Measurements from ENCODE around the gene C1orf159. TPM values are rescaled to one million over a fixed set of nuclear protein-coding genes. Genes with fewer than 3 reads are reported as not detected.

C1orf159 gene
- total and polyA plus RNA-seq, 10 of the 15 experiments (the other 5 are each of a cell fraction or from before 2014, with no cell fraction given), result 0.11 to 23.4 (median 8.0) TPM

DNA sequence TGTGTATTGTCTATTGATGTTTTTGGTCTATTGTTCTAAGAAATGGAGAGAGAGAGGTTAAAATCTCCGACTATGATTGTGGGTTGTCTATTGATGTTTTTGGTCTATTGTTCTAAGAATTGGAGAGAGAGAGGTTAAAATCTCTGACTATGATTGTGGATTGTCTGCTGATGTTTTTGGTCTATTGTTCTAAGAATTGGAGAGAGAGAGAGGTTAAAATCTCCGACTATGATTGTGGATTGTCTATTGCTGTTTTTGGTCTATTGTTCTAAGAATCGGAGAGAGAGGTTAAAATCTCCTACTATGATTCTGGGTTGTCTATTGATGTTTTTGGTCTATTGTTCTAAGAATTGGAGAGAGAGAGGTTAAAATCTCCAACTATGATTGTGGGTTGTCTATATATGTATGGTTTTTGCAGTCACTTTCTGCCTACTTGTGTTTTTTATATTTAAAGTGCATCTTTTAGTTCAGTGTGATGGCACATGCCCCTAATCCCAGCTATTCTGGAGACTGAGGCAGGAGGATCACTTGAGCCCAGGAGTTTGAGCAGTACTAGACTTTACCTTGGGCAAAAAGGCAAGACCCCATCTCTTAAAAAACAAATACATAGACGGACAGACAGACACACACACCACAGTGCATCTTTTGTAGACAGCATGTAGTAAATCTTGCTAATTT lies 16.2 kb downstream of the C1orf159 start:
- POLR2A ChIA-PET, result no interaction called here
- CTCF ChIA-PET, result no interaction called here
- Histone ChIP-seq H2AFZ (ENCODE audit: control insufficient read depth, low read depth, low read length) (no peak overlapping the region), H3K9me3 (replicated peaks; ENCODE audit: control insufficient read depth, insufficient read depth, low read length) (peaks cover 3% of the 10 kb centered on the region; the same call in 1 of the 3 replicates), H3K27ac (ENCODE audit: control insufficient read depth, insufficient read depth) (no peak overlapping the region), H3K4me2 (ENCODE audit: control insufficient read depth, insufficient read depth) (no peak overlapping the region), H3K27me3 (replicated peaks in 1 of 2; ENCODE audit: control insufficient read depth in 2 of 2, insufficient read depth in 2 of 2, low read length in 1 of 2) (no peaks in the 10 kb centered on the region), H3K36me3 (ENCODE audit: control insufficient read depth in 2 of 2, insufficient read depth in 2 of 2, low read length in 1 of 2) (no peaks in the 10 kb centered on the region; a peak in 1 of 4 replicates), H3K4me3 (no peak overlapping the region), H3K4me1 (ENCODE audit: control insufficient read depth, insufficient read depth, low read length) (no peaks in the 10 kb centered on the region), H3K9ac (ENCODE audit: control insufficient read depth, insufficient read depth, low read length) (no peak overlapping the region), H4K20me1 (ENCODE audit: control insufficient read depth, insufficient read depth) (no peaks in the 10 kb centered on the region), H3K79me2 (ENCODE audit: control insufficient read depth, insufficient read depth, low read length) (no peaks in the 10 kb centered on the region)
- WGBS (ENCODE audit: insufficient coverage, insufficient replicate concordance, low lambda C conversion rate, missing lambda C conversion rate), result 75% methylated on average over 4 of the region's 4 CpGs
- in situ Hi-C loops (cut with MboI) (loop anchor here (5.0 kb wide), 1 partner anchor 47 kb away; no protein-coding TSS in a partner anchor), intact Hi-C loops (cut with micrococcal nuclease; ENCODE audit: unreplicated experiment) (no loop called here)
- no TSS peak for BruUV-seq (replicated peaks)
- no peak for ATAC-seq
- RAD21 ChIA-PET (ENCODE audit: unreplicated experiment), result no interaction called here
- FAIRE-seq, result no peak
- SMC1A ChIA-PET (ENCODE audit: uncharacterized antibody, unreplicated experiment), result no interaction called here
- TF ChIP-seq PAX8 (IDR thresholded peaks at IDR 0.05), result no peak
- no peak for TF ChIP-seq ZSCAN29 (IDR thresholded peaks at IDR 0.05)
- TF ChIP-seq CBX3 (IDR thresholded peaks at IDR 0.05; ENCODE audit: borderline replicate concordance, low read depth), result no peak
- no peak for TF ChIP-seq FOXM1 (IDR thresholded peaks at IDR 0.05; ENCODE audit: low read depth, low read length)
- TF ChIP-seq, protein P1, sequence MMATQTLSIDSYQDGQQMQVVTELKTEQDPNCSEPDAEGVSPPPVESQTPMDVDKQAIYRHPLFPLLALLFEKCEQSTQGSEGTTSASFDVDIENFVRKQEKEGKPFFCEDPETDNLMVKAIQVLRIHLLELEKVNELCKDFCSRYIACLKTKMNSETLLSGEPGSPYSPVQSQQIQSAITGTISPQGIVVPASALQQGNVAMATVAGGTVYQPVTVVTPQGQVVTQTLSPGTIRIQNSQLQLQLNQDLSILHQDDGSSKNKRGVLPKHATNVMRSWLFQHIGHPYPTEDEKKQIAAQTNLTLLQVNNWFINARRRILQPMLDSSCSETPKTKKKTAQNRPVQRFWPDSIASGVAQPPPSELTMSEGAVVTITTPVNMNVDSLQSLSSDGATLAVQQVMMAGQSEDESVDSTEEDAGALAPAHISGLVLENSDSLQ (IDR thresholded peaks at IDR 0.05), result no peak
- TF ChIP-seq WRNIP1 (IDR thresholded peaks at IDR 0.05; ENCODE audit: borderline replicate concordance, low read depth, low read length), result no peak
- no peak for TF ChIP-seq ZNF274 (IDR thresholded peaks at IDR 0.05; ENCODE audit: insufficient read depth, insufficient read length)
- no peak for TF ChIP-seq NFIC (IDR thresholded peaks at IDR 0.05; ENCODE audit: low read depth, low read length)
- TF ChIP-seq TCF7 (IDR thresholded peaks at IDR 0.05; ENCODE audit: borderline replicate concordance), result no peak
- no peak for TF ChIP-seq ZNF384 (IDR thresholded peaks at IDR 0.05; ENCODE audit: borderline replicate concordance, low read depth, low read length)
- no peak for TF ChIP-seq CREM (IDR thresholded peaks at IDR 0.05; ENCODE audit: low read depth)
- TF ChIP-seq, protein P2, sequence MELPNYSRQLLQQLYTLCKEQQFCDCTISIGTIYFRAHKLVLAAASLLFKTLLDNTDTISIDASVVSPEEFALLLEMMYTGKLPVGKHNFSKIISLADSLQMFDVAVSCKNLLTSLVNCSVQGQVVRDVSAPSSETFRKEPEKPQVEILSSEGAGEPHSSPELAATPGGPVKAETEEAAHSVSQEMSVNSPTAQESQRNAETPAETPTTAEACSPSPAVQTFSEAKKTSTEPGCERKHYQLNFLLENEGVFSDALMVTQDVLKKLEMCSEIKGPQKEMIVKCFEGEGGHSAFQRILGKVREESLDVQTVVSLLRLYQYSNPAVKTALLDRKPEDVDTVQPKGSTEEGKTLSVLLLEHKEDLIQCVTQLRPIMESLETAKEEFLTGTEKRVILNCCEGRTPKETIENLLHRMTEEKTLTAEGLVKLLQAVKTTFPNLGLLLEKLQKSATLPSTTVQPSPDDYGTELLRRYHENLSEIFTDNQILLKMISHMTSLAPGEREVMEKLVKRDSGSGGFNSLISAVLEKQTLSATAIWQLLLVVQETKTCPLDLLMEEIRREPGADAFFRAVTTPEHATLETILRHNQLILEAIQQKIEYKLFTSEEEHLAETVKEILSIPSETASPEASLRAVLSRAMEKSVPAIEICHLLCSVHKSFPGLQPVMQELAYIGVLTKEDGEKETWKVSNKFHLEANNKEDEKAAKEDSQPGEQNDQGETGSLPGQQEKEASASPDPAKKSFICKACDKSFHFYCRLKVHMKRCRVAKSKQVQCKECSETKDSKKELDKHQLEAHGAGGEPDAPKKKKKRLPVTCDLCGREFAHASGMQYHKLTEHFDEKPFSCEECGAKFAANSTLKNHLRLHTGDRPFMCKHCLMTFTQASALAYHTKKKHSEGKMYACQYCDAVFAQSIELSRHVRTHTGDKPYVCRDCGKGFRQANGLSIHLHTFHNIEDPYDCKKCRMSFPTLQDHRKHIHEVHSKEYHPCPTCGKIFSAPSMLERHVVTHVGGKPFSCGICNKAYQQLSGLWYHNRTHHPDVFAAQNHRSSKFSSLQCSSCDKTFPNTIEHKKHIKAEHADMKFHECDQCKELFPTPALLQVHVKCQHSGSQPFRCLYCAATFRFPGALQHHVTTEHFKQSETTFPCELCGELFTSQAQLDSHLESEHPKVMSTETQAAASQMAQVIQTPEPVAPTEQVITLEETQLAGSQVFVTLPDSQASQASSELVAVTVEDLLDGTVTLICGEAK (IDR thresholded peaks at IDR 0.05; ENCODE audit: borderline replicate concordance), result no peak
- TF ChIP-seq SPI1 (IDR thresholded peaks at IDR 0.05; ENCODE audit: borderline replicate concordance, insufficient read depth, low read depth, low read length), result no peak
- TF ChIP-seq KAT2A (conservative IDR thresholded peaks at IDR 0.05; ENCODE audit: control insufficient read depth, low read depth, low read length), result no peak
- no peak for TF ChIP-seq CHD4 (IDR thresholded peaks at IDR 0.05)
- TF ChIP-seq CHD2 (IDR thresholded peaks at IDR 0.05; ENCODE audit: borderline replicate concordance, low read depth, low read length), result no peak
- no peak for TF ChIP-seq SREBF2 (IDR thresholded peaks at IDR 0.05; ENCODE audit: low read length)
- no peak for TF ChIP-seq POLR2A (IDR thresholded peaks at IDR 0.05; ENCODE audit: low read depth, low read length)
- no peak for TF ChIP-seq NFYB (IDR thresholded peaks at IDR 0.05; ENCODE audit: insufficient read depth, low read depth, low read length)
- TF ChIP-seq RFX5 (IDR thresholded peaks at IDR 0.05; ENCODE audit: low read depth, low read length), result no peak
- no peak for DNase-seq (ENCODE audit: low read depth, low spot score)

All from GM12878 (cell line).